Transverse colon (tissue), 4 donors: ENCODE results near the gene EPHA5. TPM values are rescaled to one million over a fixed set of nuclear protein-coding genes. Genes with fewer than 3 reads are reported as not detected.

Experiments used
- DNase-seq: peaks from one replicate; pipeline ENCODE4 v3.0.0-alpha.2; 2019
- H3K27ac ChIP-seq, 4 donors: fragments of 200-600 bp; sonication (generic); 2 replicates each; pipeline ENCODE4 v1.5.1; 2016 to 2018; ENCODE audit warnings: inconsistent platforms in 4 of 4
- H3K27me3 ChIP-seq: fragments of 200-600 bp; sonication (generic); 2 replicates; pipeline ENCODE4 v1.5.1; 2017; ENCODE audit warnings: inconsistent platforms
- H3K36me3 ChIP-seq, 4 donors: fragments of 200-600 bp; sonication (generic); 2 replicates each; pipeline ENCODE4 v1.5.1; 2017 to 2019; ENCODE audit warnings: inconsistent platforms in 4 of 4
- H3K4me1 ChIP-seq, 4 donors: fragments of 200-600 bp; sonication (generic); 2 replicates each; pipeline ENCODE4 v1.5.1; 2017 to 2020; ENCODE audit warnings: inconsistent platforms in 4 of 4
- H3K4me3 ChIP-seq, 4 donors: fragments of 200-600 bp; sonication (generic); 1 replicate in 1 of 4; 2 replicates in 3 of 4; pipeline versions ENCODE4 v1.5.1 to v1.6.1; 2017 to 2019; ENCODE audit warnings: inconsistent platforms in 4 of 4
- H3K9me3 ChIP-seq, 2 donors: fragments of 200-600 bp; sonication (generic); 2 replicates each; pipeline ENCODE4 v1.5.1; 2017 to 2019; ENCODE audit warnings: inconsistent platforms in 2 of 2
- CTCF ChIP-seq, 5 experiments: fragments of 200-600 bp in 3 of 5; fragments of 450-650 bp in 2 of 5; sonication (generic) in 3 of 5; IDR thresholded peaks; 1 replicate in 2 of 5; 2 replicates in 3 of 5; pipeline ENCODE4 v1.5.1; 2016 to 2017; ENCODE audit warnings: antibody characterized with exemption in 5 of 5, inconsistent platforms in 3 of 5, mild to moderate bottlenecking in 2 of 5, moderate library complexity in 1 of 5
- EP300 ChIP-seq: sonication (generic); formaldehyde crosslinking; IDR thresholded peaks from one replicate; pipeline ENCODE4 v1.6.1; 2017; ENCODE audit warnings: antibody characterized with exemption, low read depth
- POLR2A ChIP-seq: fragments of 450-650 bp; IDR thresholded peaks from one replicate; pipeline ENCODE4 v1.6.1; 2016; ENCODE audit warnings: antibody characterized with exemption, mild to moderate bottlenecking, moderate library complexity
- POLR2AphosphoS5 ChIP-seq, 3 donors: sonication (generic); formaldehyde crosslinking; IDR thresholded peaks; one replicate each; pipeline ENCODE4 v1.6.1; 2016; ENCODE audit warnings: antibody characterized with exemption in 3 of 3
- WGBS, 2 donors: methylation state at CpG; one replicate each; pipeline ENCODE4 v1.1.5; 2018; ENCODE audit warnings: low coverage in 1 of 2; 5-methylcytosine and 5-hydroxymethylcytosine counted together
- in situ Hi-C, 4 donors: fragments of 200-750 bp; cut with MboI; loops; one replicate each; pipeline versions ENCODE4 v1.15.0 to v1.15.1; 2017; ENCODE audit warnings: low sequenced_read_pairs in 3 of 4, low pct_ligation_motif_present in 1 of 4, low pct_unique_long_range_greater_than_20kb in 1 of 4
- intact Hi-C: fragments of 100-400 bp; cut with DNase I; formaldehyde crosslinking; loops from one replicate; pipeline ENCODE4 v1.15.1; 2023; ENCODE audit warnings: low total_unique reads
- total RNA-seq, 4 donors: library from RNA; depleted of rRNA; stranded (reverse); fragments of >200 nt; gene quantifications; one replicate each; pipeline ENCODE4 v1.1.0, GENCODE V29; 2016

EPHA5 gene
- total RNA-seq, 4 donors from 2014 or later: 0.14 to 0.60 (median 0.32) TPM; not detected in 1

- Histone ChIP-seq H3K27me3 (no peaks in the 10 kb centered on the region), H3K27ac (no peak overlapping the region), H3K4me1 (no peaks in the 10 kb centered on the region), H3K9me3 (no peaks in the 10 kb centered on the region), H3K4me3 (no peak overlapping the region), H3K36me3 (no peaks in the 10 kb centered on the region)
- no peak for DNase-seq
- TF ChIP-seq POLR2A: no peak
- no peak for TF ChIP-seq CTCF (IDR thresholded peaks at IDR 0.05)
- no peak for TF ChIP-seq EP300
- TF ChIP-seq POLR2AphosphoS5 (IDR thresholded peaks at IDR 0.05): no peak
- in situ Hi-C loops (no loop called here), intact Hi-C loops (no loop called here)
- WGBS, 2 donors: 35 to 46% methylated on average over 3 of the region's 3 CpGs
Observed at GRCh38 chr4:65535113-65535512, 135.2 kb downstream of the EPHA5 start.

- Histone ChIP-seq H3K9me3 (no peaks in the 10 kb centered on the region), H3K36me3 (no peaks in the 10 kb centered on the region), H3K4me3 (no peak overlapping the region), H3K27ac (no peak overlapping the region), H3K4me1 (no peaks in the 10 kb centered on the region), H3K27me3 (no peaks in the 10 kb centered on the region)
- in situ Hi-C loops (no loop called here), intact Hi-C loops (no loop called here)
- 47% methylated on average over 1 of the region's 1 CpG; no CpG with 5 or more reads in 1 of the 2 donors for WGBS, 2 donors
- TF ChIP-seq POLR2AphosphoS5 (IDR thresholded peaks at IDR 0.05): no peak
- no peak for TF ChIP-seq POLR2A
- TF ChIP-seq CTCF (IDR thresholded peaks at IDR 0.05): no peak
- no peak for TF ChIP-seq EP300
- DNase-seq: no peak
Observed at GRCh38 chr4:65521666-65522065, 148.6 kb downstream of the EPHA5 start.

- no peaks in the 10 kb centered on the region for H3K27me3 ChIP-seq
- no peaks in the 10 kb centered on the region for H3K9me3 ChIP-seq
- no peaks in the 10 kb centered on the region for H3K4me1 ChIP-seq
- no peak overlapping the region for H3K4me3 ChIP-seq
- H3K36me3 ChIP-seq: no peaks in the 10 kb centered on the region
- intact Hi-C loops: no loop called here
- H3K27ac ChIP-seq: no peak overlapping the region
- no peak for DNase-seq
- TF ChIP-seq CTCF (IDR thresholded peaks at IDR 0.05) (no peak), EP300 (no peak), POLR2AphosphoS5 (IDR thresholded peaks at IDR 0.05) (no peak), POLR2A (no peak)
- in situ Hi-C loops: no loop called here
- 50 to 58% methylated on average over 1 to 2 of the region's 2 CpGs for WGBS, 2 donors
Observed at GRCh38 chr4:65515646-65516045, 154.6 kb downstream of the EPHA5 start.

- intact Hi-C loops: no loop called here
- 56 to 59% methylated on average over 1 of the region's 1 CpG for WGBS, 2 donors
- Histone ChIP-seq H3K4me1 (no peaks in the 10 kb centered on the region), H3K9me3 (no peaks in the 10 kb centered on the region), H3K36me3 (no peaks in the 10 kb centered on the region), H3K4me3 (no peak overlapping the region), H3K27ac (no peak overlapping the region), H3K27me3 (no peaks in the 10 kb centered on the region)
- in situ Hi-C loops: no loop called here
- no peak for TF ChIP-seq POLR2A
- no peak for TF ChIP-seq CTCF (IDR thresholded peaks at IDR 0.05)
- no peak for TF ChIP-seq POLR2AphosphoS5 (IDR thresholded peaks at IDR 0.05)
- TF ChIP-seq EP300: no peak
- no peak for DNase-seq
Observed at GRCh38 chr4:65510976-65511375, 159.3 kb downstream of the EPHA5 start.
